22Rv1 (cell line): ENCODE results near the gene BORCS5.
A peak's percentile ranks its signal among the peaks of the same experiment; 100 is the strongest.

Experiments
- H3K27ac ChIP-seq: fragments of 450-650 bp; 2 replicates; pipeline ENCODE4 v1.5.1; 2017
- CTCF ChIP-seq: fragments of 450-650 bp; IDR thresholded peaks from 2 replicates; pipeline ENCODE4 v1.5.1; 2017; ENCODE audit warnings: mild to moderate bottlenecking
- ZFX ChIP-seq: fragments of 450-650 bp; IDR thresholded peaks from 2 replicates; pipeline ENCODE4 v1.6.1; 2017; ENCODE audit warnings: antibody characterized with exemption, borderline replicate concordance

BORCS5 gene

GRCh38 chr12:12506496-12506890 lies 149.6 kb downstream of the BORCS5 start:
- peak overlapping the region; percentile 57 for H3K27ac ChIP-seq
- TF ChIP-seq CTCF (no peak), ZFX (no peak)

GRCh38 chr12:12507121-12507520 lies 150.2 kb downstream of the BORCS5 start:
- TF ChIP-seq CTCF = no peak
- TF ChIP-seq ZFX = no peak
- peak overlapping the region; percentile 57 for H3K27ac ChIP-seq

GRCh38 chr12:12508612-12509011 lies 151.7 kb downstream of the BORCS5 start:
- no peak for TF ChIP-seq CTCF
- no peak for TF ChIP-seq ZFX
- no peak overlapping the region for H3K27ac ChIP-seq

GRCh38 chr12:12510141-12510540 lies 153.3 kb downstream of the BORCS5 start:
- H3K27ac ChIP-seq = peak overlapping the region; percentile 48
- TF ChIP-seq CTCF (no peak), ZFX (no peak)

- peak overlapping the region; percentile 48 for H3K27ac ChIP-seq
Observed at GRCh38 chr12:12510551-12510950, 153.7 kb downstream of the BORCS5 start.

GRCh38 chr12:12511021-12511783 lies 154.3 kb downstream of the BORCS5 start:
- TF ChIP-seq CTCF (no peak), ZFX (no peak)
- H3K27ac ChIP-seq = peak overlapping the region; percentile 48

More at GRCh38 chr12:12510551-12510950, 153.7 kb downstream of the BORCS5 start:
- TF ChIP-seq CTCF (no peak), ZFX (no peak)

GRCh38 chr12:12511895-12512711 lies 155.2 kb downstream of the BORCS5 start:
- TF ChIP-seq ZFX (no peak), CTCF (no peak)
- peak overlapping the region; percentile 48; the same call in 1 of the 2 replicates for H3K27ac ChIP-seq
